Adrenal gland (tissue), 12 donors: ENCODE data around the gene TMEM151B. TPM values are rescaled to one million over a fixed set of nuclear protein-coding genes. Genes with fewer than 3 reads are reported as not detected.

ENCODE experiments used
- DNase-seq, 7 donors: peaks; one replicate each; pipeline ENCODE4 v3.0.0-alpha.2; 2019 to 2020
- H3K27ac ChIP-seq, 5 donors: fragments of 200-600 bp; sonication (generic) in 4 of 5; 1 replicate in 3 of 5; 2 replicates in 2 of 5; pipeline versions ENCODE4 v1.5.1 to v1.8.0; 2016 to 2020; ENCODE audit warnings: mild to moderate bottlenecking in 1 of 5
- H3K27me3 ChIP-seq: fragments of 200-600 bp; 2 replicates; pipeline ENCODE4 v1.8.0; 2021
- H3K36me3 ChIP-seq, 2 donors: fragments of 200-600 bp; replicated peaks in 1 of 2; 1 replicate in 1 of 2; 2 replicates in 1 of 2; pipeline versions ENCODE4 v1.5.1 to v1.8.0; 2018 to 2022
- H3K4me1 ChIP-seq, 2 donors: fragments of 200-600 bp; replicated peaks in 1 of 2; 1 replicate in 1 of 2; 2 replicates in 1 of 2; pipeline versions ENCODE4 v1.5.1 to v1.8.0; 2018 to 2021
- H3K4me3 ChIP-seq, 4 donors: fragments of 200-600 bp; sonication (generic) in 3 of 4; one replicate each; pipeline ENCODE4 v1.5.1; 2016 to 2018
- H3K9me3 ChIP-seq, 3 donors: fragments of 200-600 bp; sonication (generic) in 1 of 3; replicated peaks in 1 of 3; 1 replicate in 2 of 3; 2 replicates in 1 of 3; pipeline versions ENCODE4 v1.5.1 to v1.8.0; 2016 to 2021
- CTCF ChIP-seq, 6 experiments: fragments of 450-650 bp in 4 of 6; fragments of 200-600 bp in 2 of 6; sonication (generic) in 1 of 6; IDR thresholded peaks; 1 replicate in 5 of 6; 2 replicates in 1 of 6; pipeline versions ENCODE4 v1.5.1 to v1.8.0; 2016 to 2021; ENCODE audit warnings: antibody characterized with exemption in 6 of 6, mild to moderate bottlenecking in 2 of 6, moderate library complexity in 1 of 6
- POLR2A ChIP-seq, 2 donors: fragments of 450-650 bp; IDR thresholded peaks; one replicate each; pipeline ENCODE4 v1.6.1; 2017; ENCODE audit warnings: antibody characterized with exemption in 2 of 2, mild to moderate bottlenecking in 2 of 2, moderate library complexity in 1 of 2
- WGBS, 4 donors: extraction: QIAGEN DNeasy Blood & Tissue Kit in 2 of 4; methylation state at CpG; one replicate each; pipeline versions ENCODE4 v1.1.5 to v1.1.7; 2013 to 2017; 5-methylcytosine and 5-hydroxymethylcytosine counted together
- intact Hi-C, 2 donors: fragments of 100-400 bp; cut with DNase I; formaldehyde crosslinking; loops; one replicate each; pipeline versions ENCODE4 v1.14.1 to v1.15.0; 2022 to 2023
- polyA plus RNA-seq, 3 donors: library from polyadenylated mRNA; stranded (reverse); fragments of 200-250 nt in 2 of 3; fragments of 350-450 nt in 1 of 3; fragmentation: Illumina TruSeq in 1 of 3; extraction: RNeasy Lipid Tissue Mini Kit (QIAGEN cat#74804) in 1 of 3; gene quantifications; one replicate each; pipeline ENCODE4 v1.2.3, GENCODE V29; 2013 to 2014
- total RNA-seq, 9 donors: library from RNA; depleted of rRNA in 4 of 9; stranded (reverse); fragments of >200 nt in 4 of 9; fragments of 120-200 nt in 1 of 9; fragmentation: NEBNext Ultra II Directional in 1 of 9; extraction: Animal tissue kit (Norgen Biotek cat#: 25700) in 1 of 9; gene quantifications; one replicate each; pipeline versions ENCODE4 v1.1.0 to v1.2.4, GENCODE V29; 2013 to 2023
- donor health status: healthy with polysubstance abuse.
- donor health status: Bipolar disorder and iron deficiency.
- donor health status: DM: yes; HTN: yes; CAD: no.
- donor health status: DM: no; HTN: no; CAD: no.
- donor health status: DM: no; HTN: no; CAD: no.
- donor health status: DM: yes; HTN: yes; CAD: no.

TMEM151B gene
- total and polyA plus RNA-seq, 12 donors: 0.07 to 3.9 (median 0.79) TPM; not detected in 2

GRCh38 chr6:44301782-44302564 lies 31.7 kb downstream of the TMEM151B start:
- Histone ChIP-seq H3K27me3 (no peaks in the 10 kb centered on the region), H3K36me3 (peaks cover 0 to 52% of the 10 kb centered on the region in 2 donors), H3K4me1 (peaks cover 8 to 17% of the 10 kb centered on the region in 2 donors), H3K27ac (peak overlapping the region in 3 of 5 donors; percentile 43 to 79 (median 56)), H3K4me3 (no peak overlapping the region), H3K9me3 (no peaks in the 10 kb centered on the region)
- DNase-seq: peak; percentile 44 to 83 (median 74)
- peak in 1 of 2 donors; percentile 42 for TF ChIP-seq POLR2A (IDR thresholded peaks at IDR 0.05)
- TF ChIP-seq CTCF (IDR thresholded peaks at IDR 0.05): no peak
- 49 to 74% (median 64%) methylated on average over 3 to 14 of the region's 14 CpGs for WGBS, 4 donors
- intact Hi-C loops: no loop called here

GRCh38 chr6:44302856-44303255 lies 32.6 kb downstream of the TMEM151B start:
- intact Hi-C loops: no loop called here
- Histone ChIP-seq H3K27ac (peak overlapping the region in 3 of 5 donors; percentile 43 to 79 (median 56)), H3K36me3 (peaks cover 0 to 60% of the 10 kb centered on the region in 2 donors), H3K4me3 (no peak overlapping the region), H3K9me3 (no peaks in the 10 kb centered on the region), H3K4me1 (peaks cover 0 to 8% of the 10 kb centered on the region in 2 donors), H3K27me3 (no peaks in the 10 kb centered on the region)
- no peak for DNase-seq
- 88 to 91% (median 90%) methylated on average over 7 to 12 of the region's 12 CpGs for WGBS, 4 donors
- TF ChIP-seq POLR2A (IDR thresholded peaks at IDR 0.05) (no peak), CTCF (IDR thresholded peaks at IDR 0.05) (no peak)

DNA sequence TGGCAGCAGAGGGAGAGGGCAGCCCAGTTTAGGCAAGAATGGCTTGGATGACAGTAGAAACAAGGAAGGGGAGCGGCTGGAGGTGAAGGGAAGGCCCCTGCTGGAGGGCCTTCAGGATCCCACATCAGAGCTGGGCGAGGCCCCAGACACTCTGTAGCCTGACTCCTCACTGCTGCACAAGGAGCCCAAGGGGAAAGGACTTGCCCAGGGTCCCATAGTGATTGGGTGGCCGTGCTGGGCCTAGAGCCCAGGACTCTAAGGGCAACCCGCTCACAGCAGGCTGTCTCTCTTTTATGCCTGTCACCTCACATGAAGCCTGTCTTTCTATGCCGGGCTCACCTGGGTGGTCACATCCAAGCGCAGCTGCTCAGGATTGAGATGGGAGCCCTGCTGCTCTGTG lies 33.6 kb downstream of the TMEM151B start:
- TF ChIP-seq CTCF (IDR thresholded peaks at IDR 0.05) (no peak), POLR2A (IDR thresholded peaks at IDR 0.05) (no peak)
- Histone ChIP-seq H3K36me3 (peaks cover 0 to 68% of the 10 kb centered on the region in 2 donors), H3K4me1 (peaks cover 0 to 5% of the 10 kb centered on the region in 2 donors), H3K4me3 (no peak overlapping the region), H3K27ac (no peak overlapping the region), H3K9me3 (no peaks in the 10 kb centered on the region), H3K27me3 (no peaks in the 10 kb centered on the region)
- 95 to 98% (median 97%) methylated on average over 6 of the region's 6 CpGs for WGBS, 4 donors
- no peak for DNase-seq
- intact Hi-C loops: no loop called here

DNA sequence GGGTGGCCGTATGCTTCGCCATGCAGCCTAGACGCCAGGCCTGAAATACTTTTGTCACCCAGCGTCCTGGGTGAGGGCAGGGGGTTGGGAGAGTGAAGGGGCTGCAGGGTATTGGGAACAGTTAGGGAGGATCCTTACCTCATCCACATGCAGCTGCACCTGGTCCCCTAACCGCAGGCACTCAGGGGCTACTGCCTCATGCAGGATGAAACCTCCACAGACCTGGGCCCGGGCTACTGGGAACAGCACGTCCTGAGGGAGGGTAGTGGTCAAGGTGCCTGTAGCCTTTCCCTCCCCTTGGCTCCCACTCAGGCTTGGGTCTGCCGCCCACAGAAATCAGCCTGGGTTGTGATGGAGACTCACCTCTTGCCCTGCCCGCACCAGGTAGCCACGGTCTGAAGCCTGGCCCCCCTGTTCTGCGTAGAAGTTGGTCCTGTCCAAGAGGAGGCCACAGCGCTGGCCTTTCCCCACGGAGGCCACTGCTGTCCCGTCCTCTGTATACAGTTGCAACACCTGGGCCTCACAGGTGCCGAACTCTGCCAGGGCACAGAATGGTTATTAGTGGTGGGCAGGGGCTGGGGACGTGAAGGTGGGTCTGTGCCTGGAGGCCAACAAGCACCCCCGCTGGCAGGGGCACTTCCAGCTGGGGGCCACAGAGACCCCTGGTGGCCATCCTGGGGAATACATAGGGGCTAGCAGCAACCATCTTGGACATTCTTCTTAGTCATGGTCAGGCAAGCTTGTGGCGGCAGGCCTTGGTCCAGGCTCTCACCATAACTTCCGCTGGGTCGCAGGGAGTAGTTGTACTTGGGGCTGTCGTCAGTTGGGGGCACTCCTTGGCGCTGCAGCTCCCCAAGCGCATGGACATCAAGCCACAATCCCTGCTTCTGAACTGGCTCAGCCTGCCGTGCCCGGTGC lies 34.3 kb downstream of the TMEM151B start:
- no peak overlapping the region for H3K27ac ChIP-seq
- H3K4me3 ChIP-seq: no peak overlapping the region
- peaks cover 0 to 75% of the 10 kb centered on the region in 2 donors for H3K36me3 ChIP-seq
- peak in 4 of 7 donors; percentile 34 to 46 (median 38) for DNase-seq
- peak; percentile 51 to 74 (median 63) for TF ChIP-seq CTCF (IDR thresholded peaks at IDR 0.05)
- TF ChIP-seq POLR2A (IDR thresholded peaks at IDR 0.05): no peak
- H3K9me3 ChIP-seq: no peaks in the 10 kb centered on the region
- intact Hi-C loops: no loop called here
- H3K27me3 ChIP-seq: no peaks in the 10 kb centered on the region
- WGBS, 4 donors: 82 to 85% (median 83%) methylated on average over 12 to 25 of the region's 25 CpGs
- peaks cover 0 to 5% of the 10 kb centered on the region in 2 donors for H3K4me1 ChIP-seq
